ENCODE results near the gene LST1.

The LST1 gene

GRCh38 chr6:31551371-31551770, 34.7 kb upstream of the LST1 start:
- TF ChIP-seq CTCF (IDR thresholded peaks at IDR 0.05; ENCODE audit: extremely low read depth, insufficient read depth, missing control alignments) = peak; percentile 88
- in situ Hi-C loops (cut with MboI; ENCODE audit: low pct_unique_long_range_greater_than_20kb, low sequenced_read_pairs, unreplicated experiment) = loop anchor here (5.0 kb wide), 1 partner anchor 41 kb away; the partner anchor contains the start of gene NCR3
- peak; percentile 70 for DNase-seq (ENCODE audit: low spot score)

GRCh38 chr6:31556307-31556706, 29.8 kb upstream of the LST1 start:
- in situ Hi-C loops (cut with MboI; ENCODE audit: low pct_unique_long_range_greater_than_20kb, low sequenced_read_pairs, unreplicated experiment) = no loop called here
- TF ChIP-seq CTCF (IDR thresholded peaks at IDR 0.05; ENCODE audit: extremely low read depth, insufficient read depth, missing control alignments) = no peak
- no peak for DNase-seq (ENCODE audit: low spot score)

GRCh38 chr6:31557443-31558317, 28.4 kb upstream of the LST1 start:
- TF ChIP-seq CTCF (IDR thresholded peaks at IDR 0.05; ENCODE audit: extremely low read depth, insufficient read depth, missing control alignments) = no peak
- DNase-seq (ENCODE audit: low spot score) = no peak
- in situ Hi-C loops (cut with MboI; ENCODE audit: low pct_unique_long_range_greater_than_20kb, low sequenced_read_pairs, unreplicated experiment) = no loop called here

- DNase-seq (ENCODE audit: low spot score) = no peak
- no peak for TF ChIP-seq CTCF (IDR thresholded peaks at IDR 0.05; ENCODE audit: extremely low read depth, insufficient read depth, missing control alignments)
- in situ Hi-C loops (cut with MboI; ENCODE audit: low pct_unique_long_range_greater_than_20kb, low sequenced_read_pairs, unreplicated experiment) = no loop called here
These were observed 27.8 kb upstream of the LST1 start for GRCh38 chr6:31558318-31558625.

GRCh38 chr6:31558631-31559500, 27.2 kb upstream of the LST1 start:
- in situ Hi-C loops (cut with MboI; ENCODE audit: low pct_unique_long_range_greater_than_20kb, low sequenced_read_pairs, unreplicated experiment) = no loop called here
- peak; percentile 74 for DNase-seq (ENCODE audit: low spot score)

More at GRCh38 chr6:31558631-31559500, 27.2 kb upstream of the LST1 start:
- no peak for TF ChIP-seq CTCF (IDR thresholded peaks at IDR 0.05; ENCODE audit: extremely low read depth, insufficient read depth, missing control alignments)

Measured in GM13977 (cell line).